Hindlimb muscle (tissue), 1 donor: ENCODE results near the gene LRIT2. TPM values are rescaled to one million over a fixed set of nuclear protein-coding genes. Genes with fewer than 3 reads are reported as not detected.

Experiments
- DNase-seq: peaks from one replicate; pipeline ENCODE4 v3.0.0-alpha.2; 2013
- polyA plus RNA-seq: library from polyadenylated mRNA; unstranded; fragments of 120-200 nt; gene quantifications from one replicate; pipeline ENCODE4 v1.2.1, GENCODE V29; 2013; ENCODE audit not compliant: insufficient read length

Gene LRIT2
- polyA plus RNA-seq, 1 donor, result not detected

DNA sequence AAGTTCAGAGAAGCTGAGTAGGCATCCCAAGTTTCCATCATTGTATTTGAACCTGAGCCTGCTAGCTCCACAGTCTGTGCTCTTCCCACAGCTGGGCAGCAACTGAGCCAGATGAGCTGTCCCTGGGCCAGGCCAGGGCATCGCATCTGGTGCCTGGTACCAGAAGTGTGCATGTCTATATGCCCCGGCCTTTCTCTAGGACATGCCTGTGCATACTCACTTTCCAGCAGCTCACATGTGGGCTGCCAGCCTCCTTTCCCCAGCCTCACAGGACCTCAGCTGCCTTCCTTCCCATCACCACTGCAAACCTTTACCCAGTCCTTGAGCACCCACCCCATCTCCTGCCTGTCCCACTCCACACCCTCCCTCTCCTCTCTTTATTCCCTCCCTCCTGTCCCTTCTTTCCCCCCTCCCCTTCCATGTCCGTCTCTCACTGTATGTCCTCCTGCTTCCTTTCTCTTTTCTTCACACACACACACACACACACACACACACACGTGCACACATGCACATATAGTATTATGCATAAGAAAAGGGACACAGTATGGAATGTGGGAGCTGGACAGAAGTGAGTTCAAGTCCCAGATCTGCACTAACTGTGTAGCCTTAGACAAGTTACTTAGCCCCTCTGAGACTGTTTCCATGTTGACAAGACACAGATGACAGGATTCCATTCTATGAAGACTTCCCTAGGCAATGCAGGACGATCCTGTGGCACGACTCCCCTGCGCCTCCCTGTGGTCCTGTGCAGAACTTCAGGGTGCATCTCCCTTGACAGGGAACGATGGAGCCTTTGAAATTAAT, 20.1 kb downstream of the LRIT2 start:
- no peak for DNase-seq

DNA sequence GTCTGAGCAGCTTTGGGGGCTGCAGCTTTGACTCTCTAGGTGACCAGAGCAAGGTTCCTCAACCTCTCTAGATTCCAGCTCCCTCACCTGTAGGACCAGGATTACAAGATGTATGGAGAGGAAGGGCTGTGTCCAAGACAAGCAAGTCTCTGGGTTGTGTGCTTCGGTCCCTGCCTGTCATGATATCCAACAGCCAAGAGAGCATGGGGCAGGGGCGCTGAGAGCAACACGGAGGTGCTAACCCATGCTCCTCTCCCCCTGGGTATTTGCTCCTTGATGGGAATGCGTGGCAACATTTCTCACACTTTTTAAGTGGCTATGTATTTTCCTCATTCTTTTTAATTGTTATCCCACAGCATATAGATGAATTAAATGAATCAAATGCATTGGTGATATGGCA, 20.7 kb downstream of the LRIT2 start:
- DNase-seq, result no peak

- no peak for DNase-seq
These were observed 21.2 kb downstream of the LRIT2 start for GRCh38 chr10:84204122-84204521.

GRCh38 chr10:84202349-84202748, 23.0 kb downstream of the LRIT2 start:
- no peak for DNase-seq

DNA sequence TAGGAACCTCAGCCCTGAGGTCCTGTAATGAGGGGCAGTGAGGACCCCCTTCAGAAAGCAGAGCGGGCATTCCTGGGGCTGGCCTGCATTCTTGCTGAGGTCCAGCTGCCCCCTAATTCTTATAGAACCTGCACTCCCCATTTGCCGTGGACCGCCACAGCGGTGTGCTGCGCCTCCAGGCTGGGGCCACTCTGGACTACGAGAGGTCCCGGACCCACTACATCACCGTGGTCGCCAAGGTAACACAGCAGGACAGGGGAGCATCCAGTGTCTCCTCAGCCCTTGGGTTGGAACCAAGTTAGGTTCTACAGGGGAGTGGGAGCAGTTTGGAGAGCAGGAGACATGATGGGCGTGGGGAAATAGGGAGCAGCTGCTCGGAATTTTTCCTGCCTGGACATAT, 23.7 kb downstream of the LRIT2 start:
- no peak for DNase-seq

DNA sequence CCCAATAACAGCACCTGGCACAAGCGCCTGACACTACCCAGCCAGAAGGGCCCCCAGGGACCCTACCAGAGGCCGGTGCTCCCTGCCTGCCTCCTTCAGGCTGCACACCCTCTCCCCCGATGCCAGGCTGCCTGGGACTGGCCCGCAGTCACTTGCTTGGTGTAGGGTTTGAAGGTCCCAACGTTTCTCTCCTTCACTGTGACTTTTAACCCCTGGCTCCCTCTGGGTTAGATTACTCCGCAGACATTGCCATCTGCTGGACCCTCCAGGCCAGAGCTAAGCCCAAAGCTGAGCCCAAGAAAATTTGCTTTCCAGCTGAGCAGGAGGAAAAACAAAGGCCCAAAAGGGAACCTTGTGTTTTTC, 24.1 kb downstream of the LRIT2 start:
- no peak for DNase-seq

DNA sequence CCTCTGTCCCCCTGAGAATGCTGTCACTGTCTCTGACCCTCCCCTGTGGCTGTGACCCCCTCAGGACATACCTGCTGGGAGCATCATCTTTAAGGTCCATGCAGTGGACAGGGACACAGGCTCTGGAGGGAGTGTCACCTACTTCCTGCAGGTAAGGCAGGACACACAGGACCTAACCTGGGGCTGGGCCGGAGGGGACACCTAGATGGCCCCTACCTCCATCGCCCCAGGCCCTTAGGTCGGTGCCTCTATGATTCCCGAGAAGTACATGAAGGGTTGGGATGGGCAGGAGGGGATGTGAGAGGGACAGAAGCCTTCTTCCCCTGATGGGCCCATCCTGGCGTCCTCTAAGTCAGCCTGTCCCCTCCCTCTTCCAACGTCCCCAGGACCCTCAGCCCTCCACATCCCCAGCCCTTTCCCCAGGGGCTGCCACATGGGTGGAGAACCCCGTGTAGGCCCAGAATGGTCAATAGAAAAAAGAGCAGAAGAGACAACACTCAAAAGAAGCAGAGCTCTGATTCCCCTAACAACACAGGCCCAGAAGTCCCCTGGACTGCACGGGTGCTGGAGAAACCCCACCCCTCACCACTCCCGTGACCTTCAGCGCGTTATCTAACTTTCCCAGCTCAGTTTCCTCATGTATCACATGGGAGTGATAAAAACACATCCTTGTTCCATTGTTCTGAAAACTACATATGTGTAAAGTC, 24.7 kb downstream of the LRIT2 start:
- no peak for DNase-seq

GRCh38 chr10:84198206-84198915, 27.0 kb downstream of the LRIT2 start:
- no peak for DNase-seq

- no peak for DNase-seq
These were observed 27.7 kb downstream of the LRIT2 start for GRCh38 chr10:84197643-84198042.

DNA sequence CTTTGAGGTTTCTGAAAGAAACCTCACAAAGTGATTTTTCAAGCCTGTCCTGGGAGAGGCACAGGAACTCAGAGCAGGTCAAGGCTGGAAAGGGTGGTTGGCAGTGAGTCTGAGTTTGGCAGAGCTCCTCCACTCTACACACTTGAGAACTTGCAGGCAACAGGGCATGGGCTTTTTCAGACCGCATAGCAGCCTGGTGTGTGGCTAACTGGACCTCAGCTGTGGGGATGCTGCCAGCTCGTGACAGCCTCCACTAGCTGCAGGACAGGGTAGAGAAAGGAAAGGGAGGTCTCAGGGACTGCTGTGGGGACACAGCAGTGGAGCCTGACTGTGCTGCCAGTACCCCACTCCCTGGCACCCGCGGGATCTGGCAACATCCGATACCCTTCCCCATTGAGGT, 28.4 kb downstream of the LRIT2 start:
- no peak for DNase-seq

DNA sequence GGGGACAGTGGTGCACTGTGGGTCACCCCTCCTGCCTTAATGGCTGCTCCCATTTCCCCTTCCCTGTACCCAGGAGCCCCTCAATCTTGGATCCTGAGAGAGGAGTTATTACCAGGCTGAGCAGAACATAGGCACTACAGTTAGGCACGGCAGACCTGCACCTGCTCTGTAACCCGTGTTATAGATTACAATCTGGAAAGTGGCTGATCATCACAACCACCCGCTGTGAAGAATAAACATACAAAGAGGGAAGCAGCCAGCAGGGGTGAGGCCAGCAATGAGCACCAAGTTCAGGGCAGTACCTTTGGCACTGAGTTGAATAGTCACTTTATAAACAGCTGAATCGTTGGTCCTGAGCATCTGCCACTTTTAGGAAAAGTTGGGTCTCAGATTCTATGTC, 29.3 kb downstream of the LRIT2 start:
- DNase-seq, result no peak

GRCh38 chr10:84195044-84195830, 30.1 kb downstream of the LRIT2 start:
- DNase-seq, result no peak

DNA sequence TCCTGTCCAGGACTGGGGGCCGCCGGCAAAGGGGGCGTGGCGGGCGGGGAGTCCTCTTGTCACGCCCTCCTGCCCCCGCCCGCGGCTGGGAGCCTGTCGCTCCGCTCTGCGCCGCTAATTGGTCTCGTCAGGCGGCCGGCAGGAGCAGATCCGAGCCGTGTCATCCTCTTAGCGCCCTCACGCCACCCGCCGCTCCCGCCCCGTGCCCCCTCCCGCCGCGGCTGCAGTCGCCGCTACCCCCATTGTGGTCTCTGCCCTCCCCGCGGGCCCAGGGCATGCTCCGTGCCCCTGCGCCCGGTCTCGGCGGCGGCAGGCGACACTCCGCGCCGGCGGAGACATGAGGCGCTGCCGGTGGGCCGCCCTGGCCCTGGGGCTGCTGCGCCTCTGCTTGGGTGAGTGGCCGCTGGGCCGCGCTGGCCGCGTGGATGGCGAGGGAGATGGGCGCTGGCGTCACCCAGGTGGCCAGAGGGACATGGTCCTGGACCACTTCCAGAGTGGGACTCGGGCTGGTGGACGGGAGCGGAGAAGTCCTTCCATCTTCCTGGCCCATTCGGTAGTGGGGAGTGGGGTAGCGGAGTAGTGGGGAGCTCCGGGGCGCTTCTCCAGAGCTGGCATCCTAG, 30.8 kb downstream of the LRIT2 start, which contains the start of gene CDHR1:
Gene CDHR1 (plus strand): TSS at position 114 of the 620 bp plus-strand sequence. CDS start 224 bp downstream, at position 338.
- no peak for DNase-seq

GRCh38 chr10:84193846-84194423, 31.4 kb downstream of the LRIT2 start:
- DNase-seq, result no peak

DNA sequence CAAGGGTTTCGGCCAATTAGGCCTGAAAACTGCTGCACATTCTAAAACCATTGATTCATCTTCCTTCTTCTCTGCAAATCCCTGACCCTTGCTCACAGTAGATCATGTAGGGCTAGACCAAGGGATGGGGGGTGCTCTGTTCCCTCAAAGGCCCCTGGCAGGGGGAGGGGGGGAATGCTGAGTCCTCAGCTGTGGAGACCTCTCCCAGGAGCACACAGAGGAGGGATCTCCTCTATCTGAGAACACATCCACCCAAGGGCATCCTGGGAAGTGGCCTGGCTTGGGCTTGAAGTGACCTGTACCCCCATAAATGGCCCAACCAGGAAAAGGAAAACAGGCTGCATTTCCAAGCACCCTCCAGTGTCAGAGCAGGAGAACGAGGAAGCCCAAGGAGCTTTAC, 32.0 kb downstream of the LRIT2 start:
- DNase-seq, result no peak

DNA sequence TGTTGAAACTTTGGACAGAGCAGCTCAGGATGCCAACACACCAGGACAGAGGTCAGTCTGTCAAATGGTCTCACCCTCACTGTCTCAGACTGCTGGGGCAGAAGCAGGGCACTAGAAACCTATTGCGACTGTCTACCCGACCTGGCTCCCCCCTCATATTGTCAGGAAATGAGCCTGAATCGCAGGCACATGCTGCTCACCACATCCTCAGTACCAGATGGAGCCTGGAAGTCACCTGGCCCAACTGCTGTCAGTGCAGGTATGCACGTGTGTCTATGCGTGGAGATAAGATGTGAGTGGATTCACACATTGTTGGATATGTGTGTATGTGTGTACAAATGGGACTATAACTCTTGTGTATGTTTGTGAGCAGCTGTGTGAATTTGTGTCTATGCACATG, 34.2 kb downstream of the LRIT2 start:
- DNase-seq, result no peak

GRCh38 chr10:84190621-84191020, 34.7 kb downstream of the LRIT2 start:
- no peak for DNase-seq

- DNase-seq, result no peak
These were observed 36.5 kb downstream of the LRIT2 start for GRCh38 chr10:84188815-84189214.

GRCh38 chr10:84185526-84186175, 39.7 kb downstream of the LRIT2 start:
- no peak for DNase-seq

DNA sequence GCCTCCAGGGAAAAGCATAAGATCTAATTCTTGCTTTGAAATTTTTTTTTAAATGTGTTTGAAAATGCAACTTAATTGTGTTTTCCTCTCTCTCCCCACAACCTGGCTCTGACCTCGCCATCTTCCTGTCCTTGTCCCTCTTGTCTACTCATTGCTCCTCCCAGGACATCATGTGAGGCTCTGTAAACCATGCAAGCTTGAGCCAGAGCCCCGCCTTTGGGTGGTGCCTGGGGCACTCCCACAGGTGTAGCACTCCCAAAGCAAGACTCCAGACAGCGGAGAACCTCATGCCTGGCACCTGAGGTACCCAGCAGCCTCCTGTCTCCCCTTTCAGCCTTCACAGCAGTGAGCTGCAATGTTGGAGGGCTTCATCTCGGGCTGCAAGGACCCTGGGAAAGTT, 40.8 kb downstream of the LRIT2 start:
- no peak for DNase-seq

- DNase-seq, result no peak
These were observed 43.7 kb downstream of the LRIT2 start for GRCh38 chr10:84181631-84182030.
